ENCODE measurements around the gene CHD9.

DNA sequence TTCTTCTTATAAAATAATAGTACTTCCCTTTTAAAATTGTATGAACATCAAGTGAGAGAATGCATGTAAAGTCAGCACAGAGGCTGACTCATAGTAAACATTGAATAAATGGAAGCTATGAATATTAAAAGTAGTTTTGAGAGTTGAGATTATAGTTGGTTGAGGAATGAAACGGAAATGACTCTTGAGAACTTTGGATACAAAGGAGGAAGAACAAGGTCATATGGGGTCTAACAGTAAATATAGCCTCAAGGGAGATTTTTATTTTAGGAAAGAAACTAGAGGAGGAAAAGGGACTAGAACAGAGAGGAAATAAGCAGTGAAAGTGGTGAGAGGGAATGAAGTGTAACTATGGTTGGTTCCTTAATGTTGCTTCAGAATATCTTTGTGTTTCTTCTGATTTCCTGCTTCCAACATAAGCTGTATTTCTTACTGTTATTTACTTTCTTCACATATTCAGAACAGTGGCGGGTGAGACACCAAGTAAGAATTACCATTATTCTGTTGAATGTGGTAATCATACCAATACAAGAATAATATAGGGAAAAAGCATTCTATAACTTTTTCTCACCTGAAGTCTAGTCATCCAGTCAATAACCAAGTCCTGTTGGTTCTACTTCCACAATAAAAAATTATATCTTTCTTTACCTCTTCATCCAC is 165.1 kb downstream of the CHD9 start:
- TF ChIP-seq, protein P1, sequence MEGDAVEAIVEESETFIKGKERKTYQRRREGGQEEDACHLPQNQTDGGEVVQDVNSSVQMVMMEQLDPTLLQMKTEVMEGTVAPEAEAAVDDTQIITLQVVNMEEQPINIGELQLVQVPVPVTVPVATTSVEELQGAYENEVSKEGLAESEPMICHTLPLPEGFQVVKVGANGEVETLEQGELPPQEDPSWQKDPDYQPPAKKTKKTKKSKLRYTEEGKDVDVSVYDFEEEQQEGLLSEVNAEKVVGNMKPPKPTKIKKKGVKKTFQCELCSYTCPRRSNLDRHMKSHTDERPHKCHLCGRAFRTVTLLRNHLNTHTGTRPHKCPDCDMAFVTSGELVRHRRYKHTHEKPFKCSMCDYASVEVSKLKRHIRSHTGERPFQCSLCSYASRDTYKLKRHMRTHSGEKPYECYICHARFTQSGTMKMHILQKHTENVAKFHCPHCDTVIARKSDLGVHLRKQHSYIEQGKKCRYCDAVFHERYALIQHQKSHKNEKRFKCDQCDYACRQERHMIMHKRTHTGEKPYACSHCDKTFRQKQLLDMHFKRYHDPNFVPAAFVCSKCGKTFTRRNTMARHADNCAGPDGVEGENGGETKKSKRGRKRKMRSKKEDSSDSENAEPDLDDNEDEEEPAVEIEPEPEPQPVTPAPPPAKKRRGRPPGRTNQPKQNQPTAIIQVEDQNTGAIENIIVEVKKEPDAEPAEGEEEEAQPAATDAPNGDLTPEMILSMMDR (IDR thresholded peaks at IDR 0.05): no peak
- no peak for TF ChIP-seq POLR2A (IDR thresholded peaks at IDR 0.05)
